PC-9 (cell line): ENCODE measurements around the gene PPFIA4.
"Not testable (repeated sequence)": the region's sequence is repeated elsewhere in the genome, so short reads cannot be mapped to it uniquely, and the experiment has no call there.

Source experiments
- EZH2 ChIP-seq: fragments of 200-600 bp; sonication (generic); IDR thresholded peaks from 2 replicates; pipeline ENCODE4 v1.8.0; 2017; ENCODE audit warnings: antibody characterized with exemption, low read depth
- TF ChIP-seq, protein P1 (sequence below): fragments of 200-600 bp; sonication (generic); conservative IDR thresholded peaks from 2 replicates; pipeline ENCODE4 v1.6.1; 2017; ENCODE audit warnings: mixed run types, antibody characterized with exemption, mild to moderate bottlenecking, moderate library complexity

DNA sequence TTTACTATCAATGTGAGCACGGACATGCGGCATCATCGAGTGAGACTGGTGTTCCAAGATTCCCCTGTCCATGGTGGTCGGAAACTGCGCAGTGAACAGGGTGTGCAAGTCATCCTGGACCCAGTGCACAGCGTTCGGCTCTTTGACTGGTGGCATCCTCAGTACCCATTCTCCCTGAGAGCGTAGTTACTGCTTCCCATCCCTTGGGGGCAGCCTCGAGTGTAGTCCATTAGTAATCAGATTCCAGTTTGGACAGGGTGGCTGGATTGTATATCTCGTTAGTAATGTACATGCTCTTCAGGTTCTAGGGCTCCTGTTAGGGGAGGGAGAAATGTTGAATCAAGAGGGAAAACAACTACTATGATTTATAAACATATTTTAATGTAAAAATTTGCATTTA, 3.4 kb upstream of the PPFIA4 start:
- TF ChIP-seq, protein P1, sequence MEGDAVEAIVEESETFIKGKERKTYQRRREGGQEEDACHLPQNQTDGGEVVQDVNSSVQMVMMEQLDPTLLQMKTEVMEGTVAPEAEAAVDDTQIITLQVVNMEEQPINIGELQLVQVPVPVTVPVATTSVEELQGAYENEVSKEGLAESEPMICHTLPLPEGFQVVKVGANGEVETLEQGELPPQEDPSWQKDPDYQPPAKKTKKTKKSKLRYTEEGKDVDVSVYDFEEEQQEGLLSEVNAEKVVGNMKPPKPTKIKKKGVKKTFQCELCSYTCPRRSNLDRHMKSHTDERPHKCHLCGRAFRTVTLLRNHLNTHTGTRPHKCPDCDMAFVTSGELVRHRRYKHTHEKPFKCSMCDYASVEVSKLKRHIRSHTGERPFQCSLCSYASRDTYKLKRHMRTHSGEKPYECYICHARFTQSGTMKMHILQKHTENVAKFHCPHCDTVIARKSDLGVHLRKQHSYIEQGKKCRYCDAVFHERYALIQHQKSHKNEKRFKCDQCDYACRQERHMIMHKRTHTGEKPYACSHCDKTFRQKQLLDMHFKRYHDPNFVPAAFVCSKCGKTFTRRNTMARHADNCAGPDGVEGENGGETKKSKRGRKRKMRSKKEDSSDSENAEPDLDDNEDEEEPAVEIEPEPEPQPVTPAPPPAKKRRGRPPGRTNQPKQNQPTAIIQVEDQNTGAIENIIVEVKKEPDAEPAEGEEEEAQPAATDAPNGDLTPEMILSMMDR, result not testable (repeated sequence)
- not testable (repeated sequence) for TF ChIP-seq EZH2
